GM21619 (cell line): ENCODE results near the gene HDAC9.

ENCODE experiments used
- ATAC-seq: cut with Tn5 transposase; IDR thresholded peaks from one replicate; pipeline ENCODE4 v1.9.1; 2021; ENCODE audit not compliant: unreplicated experiment

HDAC9 gene

DNA sequence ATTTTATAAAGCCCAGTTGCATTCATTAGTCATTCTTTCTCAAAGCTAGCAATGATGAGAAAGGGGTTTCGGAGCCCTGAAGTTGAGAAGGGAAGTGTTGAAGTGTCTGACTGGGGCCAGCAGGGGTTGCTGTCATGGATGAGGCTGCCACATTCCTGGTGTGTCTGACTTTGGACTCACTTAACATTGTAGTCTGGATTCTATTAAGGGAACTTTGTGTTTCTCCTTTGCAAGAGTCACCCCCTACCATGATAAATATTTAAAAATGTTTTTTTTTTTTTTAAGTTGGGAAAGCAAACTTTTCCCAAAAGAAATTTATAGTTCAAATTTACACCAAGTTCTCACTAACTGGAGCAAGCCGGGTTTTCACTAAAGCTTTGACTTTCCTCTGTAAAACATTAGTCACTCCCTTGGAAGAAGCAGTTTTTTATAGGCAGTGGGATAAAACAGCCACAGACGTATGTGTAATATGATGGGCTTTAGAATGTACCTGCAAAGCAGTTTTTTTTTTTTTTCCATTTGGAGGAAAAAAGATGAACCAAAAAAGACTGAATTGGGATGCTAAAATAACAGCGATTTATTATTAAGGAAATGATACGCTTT lies 378.3 kb downstream of the HDAC9 start:
- ATAC-seq: no peak

DNA sequence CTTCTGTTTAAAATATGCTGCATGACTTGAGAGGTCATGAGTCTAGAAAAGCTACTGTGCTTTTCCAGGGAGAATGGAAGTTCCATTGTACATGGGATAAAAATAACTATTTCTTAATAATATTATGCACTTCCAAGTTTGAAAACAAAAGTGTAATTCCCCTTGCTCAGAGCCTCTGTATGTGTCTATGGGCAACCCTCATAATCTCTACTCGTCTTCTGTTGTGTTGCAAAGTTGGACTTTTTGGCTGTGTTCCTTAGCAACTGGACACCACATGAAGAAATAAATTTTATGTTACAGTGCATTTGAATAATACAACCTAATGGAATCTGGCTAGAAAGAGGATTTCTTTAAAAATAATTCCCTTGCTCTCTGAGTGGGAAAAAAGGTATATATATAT lies 379.3 kb downstream of the HDAC9 start:
- ATAC-seq: no peak

DNA sequence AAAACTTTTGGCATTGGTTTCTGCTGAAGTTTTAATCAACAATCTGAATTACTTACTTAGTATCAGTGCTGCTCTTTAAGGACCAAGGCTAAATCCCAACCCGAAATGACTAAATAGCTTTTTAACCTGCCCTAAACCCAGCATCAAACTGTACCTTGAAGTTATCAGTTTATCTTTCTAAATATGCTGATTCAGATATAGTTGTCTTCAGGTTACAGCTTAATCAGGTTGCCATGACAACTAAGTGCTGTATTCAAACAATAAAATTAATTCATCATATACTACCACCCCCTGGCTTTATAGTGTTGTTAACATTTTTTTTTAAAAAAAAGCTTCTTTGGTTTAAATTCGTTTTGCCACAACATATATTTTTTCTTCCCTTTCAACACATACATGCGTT lies 382.3 kb downstream of the HDAC9 start:
- ATAC-seq: no peak

DNA sequence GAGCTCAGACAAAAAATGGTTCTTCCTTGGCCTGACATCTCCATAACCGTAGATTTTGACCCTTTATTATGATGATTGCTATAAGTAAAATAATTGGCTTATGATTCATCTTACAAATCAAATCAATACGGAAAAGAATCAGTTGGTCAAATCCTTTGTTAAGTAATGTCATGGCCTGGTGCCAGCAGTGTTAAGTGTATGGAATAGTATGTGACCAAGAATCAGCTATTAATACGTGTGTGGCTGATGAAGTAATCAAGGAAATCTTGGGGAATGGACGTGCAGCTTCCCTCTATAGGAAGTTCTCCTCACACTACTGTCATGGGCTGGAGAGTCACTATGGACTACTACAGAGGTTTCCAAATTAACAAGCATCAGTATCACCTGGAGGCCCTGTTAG lies 391.3 kb downstream of the HDAC9 start:
- no peak for ATAC-seq

DNA sequence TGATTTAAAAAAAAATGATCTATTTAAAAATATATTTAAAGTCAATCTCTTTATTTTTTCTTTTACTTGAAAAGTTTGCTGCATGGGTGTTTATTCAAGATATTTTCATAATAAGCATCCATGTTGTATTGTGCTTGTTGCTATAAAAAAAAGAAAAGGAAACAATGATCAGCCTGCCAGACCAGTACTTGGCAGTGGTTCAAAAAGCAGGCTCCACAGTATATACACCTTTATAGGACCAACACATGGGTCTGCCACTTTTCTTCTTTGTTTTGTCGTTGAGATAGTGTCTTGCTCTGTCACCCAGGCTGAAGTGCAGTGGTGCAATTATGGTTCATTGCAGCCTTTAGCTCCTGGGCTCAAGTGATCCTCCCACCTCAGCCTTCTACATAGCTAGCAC lies 393.9 kb downstream of the HDAC9 start:
- ATAC-seq: no peak

DNA sequence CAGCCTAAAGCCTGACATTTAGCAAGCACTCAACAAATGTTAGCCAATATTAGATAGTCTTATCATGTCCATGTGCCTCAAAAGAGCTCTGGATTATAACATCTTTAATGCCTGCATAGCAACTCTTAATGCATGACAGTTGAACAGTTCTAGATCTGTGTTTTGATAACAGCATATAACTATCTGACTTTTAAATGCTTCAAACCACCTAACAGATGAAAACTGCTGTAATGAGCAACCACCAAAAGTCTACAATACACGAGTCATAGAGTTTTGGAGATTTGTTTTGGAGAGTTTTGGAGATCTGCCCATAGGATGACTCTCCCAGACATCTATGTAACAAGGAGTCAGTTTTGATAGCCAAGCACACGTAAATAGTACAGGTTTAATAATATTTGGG lies 394.6 kb downstream of the HDAC9 start:
- ATAC-seq: no peak

DNA sequence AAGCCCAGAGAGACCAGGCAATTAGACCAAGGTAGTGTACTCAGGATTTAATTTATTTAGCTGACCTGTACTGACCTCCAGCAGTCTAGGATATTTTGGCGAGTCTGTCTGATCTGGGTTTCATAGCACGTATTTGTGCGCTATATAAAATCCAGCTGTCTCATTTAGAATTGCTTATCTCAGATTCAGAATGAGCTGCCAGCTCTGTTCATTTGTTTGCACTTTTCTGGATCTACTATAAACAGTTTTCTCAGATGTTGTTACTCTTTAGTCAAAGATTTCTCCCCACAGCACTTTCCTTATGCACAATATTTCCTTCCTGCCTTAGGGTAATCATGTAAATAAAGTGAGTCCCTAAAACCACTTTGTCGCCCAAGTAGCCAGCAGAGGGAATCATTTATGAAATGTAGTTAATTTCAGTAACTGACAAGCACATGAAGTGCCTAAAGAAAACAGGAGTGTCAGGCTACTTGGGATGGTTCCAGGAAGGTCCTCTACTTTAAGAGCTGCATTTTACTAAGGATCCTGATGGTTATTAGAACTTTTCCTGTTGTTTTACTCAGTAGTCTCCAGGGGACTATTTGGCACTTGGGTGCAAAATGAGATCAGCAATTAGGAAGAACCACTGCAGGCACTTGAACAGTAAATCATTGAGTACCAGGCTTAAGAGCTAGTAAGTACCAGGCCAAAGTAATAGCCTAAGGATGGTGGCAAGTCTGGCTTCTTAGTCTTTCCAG lies 395.5 kb downstream of the HDAC9 start:
- ATAC-seq: no peak

DNA sequence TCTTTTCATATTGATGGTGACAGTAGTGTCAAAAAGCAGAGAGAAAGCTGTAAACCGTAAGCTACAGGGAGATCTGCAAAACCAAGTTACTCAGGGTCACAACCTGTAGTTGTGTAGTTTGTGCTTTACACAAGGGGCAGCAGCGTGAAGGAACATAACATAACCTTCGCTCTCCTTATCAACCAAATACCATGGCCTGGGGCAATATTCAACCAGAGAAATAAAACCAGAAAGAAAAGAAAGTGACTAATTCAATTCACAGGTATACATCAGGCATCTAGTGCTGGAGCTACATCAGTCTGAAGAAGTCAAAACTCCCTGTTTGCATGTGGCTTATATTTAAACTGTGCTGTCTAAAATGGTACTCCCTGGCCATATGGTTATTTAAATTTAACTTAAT lies 397.6 kb downstream of the HDAC9 start:
- ATAC-seq: no peak

DNA sequence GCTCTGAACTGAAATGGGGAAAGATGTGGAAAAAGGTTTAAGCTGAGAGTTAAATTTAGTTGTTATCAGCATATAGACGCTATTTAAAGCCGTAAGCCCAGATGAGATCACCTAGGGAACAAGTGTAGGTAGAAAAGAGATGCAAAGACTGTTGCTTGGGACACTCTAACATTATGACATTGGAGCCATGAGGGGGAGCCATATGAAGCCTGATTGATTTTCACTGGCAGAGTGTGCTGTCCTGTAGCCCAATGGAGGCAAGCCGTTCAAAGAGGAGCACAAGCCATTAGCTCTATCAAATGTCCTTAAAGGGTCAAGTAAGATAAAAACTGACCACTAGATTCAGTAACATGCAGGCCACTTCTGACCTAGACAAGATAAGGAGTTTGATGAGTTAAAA lies 398.6 kb downstream of the HDAC9 start:
- no peak for ATAC-seq

DNA sequence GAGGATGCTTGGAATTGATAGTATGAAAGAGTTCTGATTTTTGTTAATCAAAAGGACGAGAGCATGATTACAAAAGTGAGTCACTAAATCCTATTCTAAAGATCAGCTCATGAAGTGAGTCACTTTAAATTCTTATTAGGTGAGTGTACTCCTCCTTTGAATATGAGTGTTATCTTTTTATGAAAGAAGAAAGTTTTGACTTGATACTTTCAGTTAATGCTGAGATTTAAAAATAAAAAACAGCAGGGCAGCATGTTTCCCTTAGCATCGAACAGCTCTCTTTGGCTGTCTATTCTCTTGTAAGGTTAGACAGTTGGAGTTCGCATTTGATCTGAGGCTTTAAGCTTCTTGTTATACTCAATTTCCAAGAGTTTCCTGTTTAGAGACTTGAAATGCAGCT lies 399.9 kb downstream of the HDAC9 start:
- ATAC-seq: no peak

DNA sequence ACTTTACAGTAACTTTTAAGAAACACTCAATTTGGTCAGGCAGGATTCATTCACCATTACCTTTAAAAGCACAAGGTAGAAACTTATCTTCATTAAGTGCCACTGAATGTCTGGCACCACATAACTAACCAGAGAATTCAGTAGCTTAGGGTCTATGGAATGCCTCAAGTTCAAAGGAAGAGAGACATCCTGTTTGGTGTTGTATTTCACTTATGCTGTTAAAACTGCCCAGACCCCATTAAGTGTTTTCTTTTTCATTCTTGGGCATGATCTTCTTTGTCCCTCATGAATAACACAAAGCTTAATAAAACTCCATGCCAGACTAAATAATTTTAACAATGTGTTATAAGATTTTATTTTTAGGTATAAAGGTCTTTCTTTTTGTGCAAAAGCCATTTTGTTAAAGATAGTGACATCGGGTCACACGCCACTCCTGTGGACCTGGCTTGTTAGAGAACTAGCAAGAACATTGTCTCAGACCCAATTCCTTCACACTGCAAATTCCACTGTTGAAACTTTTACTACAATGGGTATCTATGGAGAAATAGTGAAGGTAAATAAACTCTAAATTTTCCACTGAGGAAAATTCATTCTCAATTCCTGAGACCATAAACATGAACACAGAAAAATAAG lies 400.9 kb downstream of the HDAC9 start:
- ATAC-seq: no peak

DNA sequence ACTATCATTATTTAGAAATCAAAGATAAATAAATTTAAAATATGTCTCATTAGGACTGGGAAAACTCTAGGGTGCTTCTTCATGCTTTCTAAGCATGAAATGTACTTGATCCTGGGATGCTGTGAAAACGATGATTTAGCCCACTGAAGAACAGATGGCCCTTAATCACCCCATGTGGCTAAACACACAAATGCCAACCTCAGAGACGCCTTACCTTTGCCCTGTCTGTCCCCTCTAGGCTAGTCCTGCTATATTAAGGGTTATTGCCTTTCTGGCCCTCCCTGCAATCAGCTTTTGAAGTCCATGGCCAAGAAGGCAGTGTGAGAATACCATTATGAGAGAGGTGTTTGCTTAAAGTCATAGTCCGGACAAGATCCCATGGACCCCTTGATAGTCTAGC lies 404.7 kb downstream of the HDAC9 start:
- ATAC-seq: no peak

DNA sequence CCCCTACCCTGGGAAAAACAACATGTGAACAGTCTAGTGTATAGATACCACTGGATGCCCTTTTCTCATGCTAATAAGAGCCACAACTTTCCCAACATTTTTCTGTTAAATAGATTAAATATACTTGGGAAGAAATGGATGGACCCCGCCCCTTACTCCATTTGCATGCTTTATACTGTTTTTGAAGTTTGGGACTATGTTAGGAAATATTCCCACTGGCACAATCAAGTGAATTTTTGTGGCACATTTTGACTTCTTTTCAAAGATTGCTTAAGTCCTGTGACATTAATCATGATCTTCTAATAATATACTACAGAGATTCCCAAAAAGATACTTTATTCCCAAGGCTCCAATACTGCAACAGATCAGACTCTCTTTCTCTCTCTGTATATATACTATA lies 405.3 kb downstream of the HDAC9 start:
- no peak for ATAC-seq

DNA sequence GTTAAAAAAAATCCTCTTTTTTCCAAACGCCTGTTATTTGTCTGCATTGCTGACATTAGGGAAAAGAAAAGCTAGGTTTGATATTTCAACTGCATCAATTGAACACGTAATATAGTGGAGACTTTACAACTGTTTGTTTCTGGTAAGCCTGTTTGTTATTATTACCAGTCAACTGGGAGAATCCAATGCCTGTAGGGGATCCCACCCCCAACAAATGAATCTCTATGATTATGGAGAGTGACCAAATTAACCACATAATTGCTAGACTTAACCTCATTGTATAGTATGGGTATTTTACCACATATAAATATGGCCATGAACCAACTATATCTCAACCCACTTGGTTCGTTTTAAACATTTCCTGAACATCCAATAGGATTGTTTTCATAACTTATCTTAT lies 405.8 kb downstream of the HDAC9 start:
- ATAC-seq: no peak

DNA sequence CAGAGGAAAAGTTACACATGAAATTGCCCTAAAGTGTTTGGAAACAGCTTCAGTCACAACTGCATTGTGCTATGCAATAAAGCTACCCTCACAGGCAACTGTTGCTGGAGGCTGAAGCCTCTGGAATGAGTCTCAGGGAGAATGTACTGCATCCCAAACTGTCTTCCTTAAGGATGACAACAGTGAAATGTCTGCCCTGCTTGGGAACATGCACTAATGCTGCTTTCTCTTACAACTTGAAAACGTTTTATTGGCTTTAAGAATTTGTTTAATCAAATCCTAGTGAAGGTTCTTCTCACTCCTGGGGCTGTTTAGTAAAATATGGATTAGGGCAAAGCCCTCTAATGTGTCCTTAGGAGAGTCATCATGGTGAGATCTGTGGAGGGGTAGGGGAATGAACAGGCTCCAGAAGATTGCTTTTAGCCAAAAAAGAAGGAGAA lies 406.5 kb downstream of the HDAC9 start:
- no peak for ATAC-seq

DNA sequence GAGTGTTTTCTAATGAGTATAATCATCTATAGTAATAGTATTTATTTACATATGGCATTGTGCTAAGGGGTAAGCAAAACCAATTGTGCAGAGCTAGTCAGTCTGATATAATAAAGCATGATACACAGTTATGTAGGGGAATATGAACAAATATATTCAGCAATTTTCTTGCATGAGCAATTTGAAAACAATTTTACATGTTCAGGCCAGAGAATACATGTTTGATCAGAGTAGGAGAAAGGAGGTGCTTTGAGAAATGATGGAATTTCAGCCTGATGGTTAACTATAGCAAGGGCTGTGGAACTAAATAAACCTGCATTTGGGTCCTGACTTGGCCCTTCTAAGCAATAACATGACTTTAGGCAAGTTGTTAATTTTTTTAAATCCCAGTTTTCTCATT lies 407.3 kb downstream of the HDAC9 start:
- ATAC-seq: no peak

DNA sequence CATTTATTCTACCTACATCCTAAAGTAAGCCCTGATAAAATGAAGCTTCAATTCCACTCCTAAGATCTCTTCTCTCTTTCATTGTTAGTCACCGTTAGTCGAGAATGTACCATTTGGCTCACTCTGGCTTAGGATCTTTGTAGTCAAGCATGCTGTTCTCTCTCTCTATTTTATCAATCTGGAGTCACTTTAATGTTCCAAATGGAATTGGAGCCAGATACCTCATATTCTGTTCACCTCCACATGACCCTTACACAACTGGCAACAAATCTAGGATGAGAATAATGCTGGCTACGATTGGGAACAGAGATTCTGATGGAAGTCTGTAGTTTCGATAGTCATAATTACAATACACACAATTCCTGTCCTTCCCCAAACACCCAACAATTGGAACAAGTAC lies 408.1 kb downstream of the HDAC9 start:
- ATAC-seq: no peak

DNA sequence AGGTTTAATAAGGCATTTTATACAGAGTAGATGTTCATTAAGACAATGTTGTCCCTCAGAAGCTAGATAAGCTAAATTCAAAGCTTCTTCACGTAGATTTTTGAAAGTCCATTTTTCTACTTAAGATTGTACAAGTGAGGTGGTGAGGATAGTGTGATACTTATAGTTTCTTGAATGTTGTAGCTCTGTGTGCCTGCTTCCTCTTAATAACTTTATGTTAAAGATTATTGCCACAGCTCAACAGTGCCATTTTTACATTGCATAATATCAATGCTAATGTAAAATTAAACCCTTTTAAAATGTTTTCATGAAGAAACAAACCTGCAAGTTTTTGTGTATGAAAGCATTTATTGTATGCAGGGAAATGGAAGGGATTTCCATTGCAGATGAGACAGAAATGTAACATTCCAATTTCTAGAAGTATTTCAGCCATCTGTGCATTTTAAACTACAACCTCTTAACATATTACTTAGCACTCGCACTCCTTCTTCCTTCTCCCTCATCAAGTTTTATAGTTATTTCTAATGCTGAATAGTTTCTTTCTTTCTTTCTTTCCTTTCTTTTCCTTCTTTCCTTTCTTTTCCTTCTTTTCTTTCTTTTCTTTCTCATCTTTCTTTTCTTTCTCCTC lies 409.9 kb downstream of the HDAC9 start:
- ATAC-seq: no peak

DNA sequence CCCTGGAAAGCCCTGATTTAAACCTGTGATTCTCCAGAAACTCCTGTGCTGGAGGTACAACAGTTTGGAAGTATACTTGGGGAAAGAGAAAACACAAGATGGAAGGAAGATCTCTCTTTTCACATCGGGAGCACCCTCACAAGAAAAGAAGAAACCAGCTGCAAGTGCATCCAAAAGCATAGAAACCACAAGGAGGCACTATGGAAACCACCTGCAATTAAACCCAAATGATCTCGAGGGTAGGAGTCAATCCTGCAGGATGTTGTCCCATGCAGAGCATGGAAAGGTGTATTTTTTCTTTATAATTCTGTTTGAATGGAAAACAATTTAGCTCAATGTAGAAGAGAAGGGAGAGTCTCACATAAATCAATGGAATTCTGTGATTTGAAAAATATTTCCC lies 411.4 kb downstream of the HDAC9 start:
- ATAC-seq: no peak

DNA sequence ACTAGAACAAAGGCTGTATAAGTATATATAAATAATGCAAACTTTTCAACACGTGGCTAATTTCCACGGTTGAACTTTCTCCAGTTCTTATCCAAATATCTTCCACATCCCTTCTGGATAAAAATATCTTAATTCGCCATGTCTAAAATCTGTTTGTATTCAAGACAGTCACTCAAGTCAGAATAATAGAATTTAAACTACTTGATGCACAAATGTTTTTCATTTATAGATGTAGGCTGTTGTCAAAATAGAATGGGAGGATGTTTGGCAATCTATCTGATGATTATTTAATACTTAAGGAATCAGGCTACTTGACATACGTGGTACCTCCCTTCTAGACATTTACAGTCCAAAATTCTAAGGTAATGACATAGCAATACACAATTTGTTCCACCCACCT lies 417.6 kb downstream of the HDAC9 start:
- no peak for ATAC-seq

DNA sequence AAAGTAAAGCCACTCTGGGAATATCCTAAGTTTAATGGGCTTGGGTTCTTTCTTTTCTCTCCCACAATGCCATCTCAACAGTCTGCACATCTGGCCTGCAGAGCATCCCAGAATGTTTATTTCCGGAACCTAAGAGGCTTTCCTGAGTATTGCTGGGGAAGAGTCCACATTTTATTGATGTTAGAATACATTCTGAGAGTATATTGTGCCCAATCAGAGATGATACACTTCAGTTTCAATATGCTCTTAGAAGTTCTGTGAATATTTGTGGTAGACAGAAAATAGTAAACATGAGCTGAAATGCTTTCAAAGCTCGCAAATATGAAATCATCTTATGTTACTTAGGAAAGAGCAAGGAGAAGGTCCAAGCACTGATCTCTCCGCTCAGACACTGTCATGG lies 421.3 kb downstream of the HDAC9 start:
- ATAC-seq: no peak

DNA sequence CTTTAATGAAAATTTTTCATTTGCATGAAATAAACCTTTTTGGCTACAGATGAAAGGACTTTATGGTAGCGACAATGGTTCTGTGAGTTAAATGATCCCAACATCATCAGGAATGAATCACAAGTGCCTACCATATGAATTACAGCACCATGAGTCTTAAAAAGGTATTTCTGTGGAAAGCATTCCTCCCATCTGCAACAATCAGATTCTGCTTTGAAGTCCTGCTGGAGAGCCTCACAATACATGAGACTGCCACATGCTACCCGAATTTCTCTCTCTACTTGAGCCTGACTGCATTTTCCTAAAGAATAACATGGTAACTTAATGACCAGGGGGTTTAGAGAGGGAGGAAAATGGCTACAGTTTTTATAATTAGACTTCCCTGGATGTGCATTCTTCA lies 431.6 kb downstream of the HDAC9 start:
- ATAC-seq: no peak
